Skeletal muscle tissue (tissue), 4 donors: ENCODE results near the gene FAM241A. TPM values are rescaled to one million over a fixed set of nuclear protein-coding genes. Genes with fewer than 3 reads are reported as not detected.
A peak's percentile ranks its signal among the peaks of the same experiment; 100 is the strongest.

Experiments used
- H3K27ac ChIP-seq: one replicate; pipeline ENCODE4 v1.7.0; 2013; ENCODE audit warnings: mild to moderate bottlenecking, low read depth, low read length, inconsistent platforms
- H3K27me3 ChIP-seq, 3 donors: one replicate each; pipeline ENCODE4 v1.7.0; 2013; ENCODE audit warnings: low read length in 3 of 3; ENCODE audit not compliant: control insufficient read depth in 3 of 3, insufficient read depth in 3 of 3
- H3K36me3 ChIP-seq, 3 donors: one replicate each; pipeline ENCODE4 v1.7.0; 2013; ENCODE audit warnings: low read length in 3 of 3; ENCODE audit not compliant: control insufficient read depth in 3 of 3, insufficient read depth in 3 of 3
- H3K4me1 ChIP-seq, 3 donors: one replicate each; pipeline ENCODE4 v1.7.0; 2013; ENCODE audit warnings: low read length in 3 of 3, mild to moderate bottlenecking in 3 of 3; ENCODE audit not compliant: control insufficient read depth in 3 of 3, insufficient read depth in 3 of 3
- H3K4me3 ChIP-seq, 3 donors: one replicate each; pipeline ENCODE4 v1.7.0; 2013; ENCODE audit warnings: low read length in 3 of 3
- H3K9ac ChIP-seq, 3 donors: one replicate each; pipeline ENCODE4 v1.7.0; 2013; ENCODE audit warnings: low read length in 3 of 3, mild to moderate bottlenecking in 3 of 3, moderate library complexity in 2 of 3, low read depth in 1 of 3
- H3K9me3 ChIP-seq, 3 donors: one replicate each; pipeline ENCODE4 v1.7.0; 2013; ENCODE audit warnings: low read length in 3 of 3; ENCODE audit not compliant: control insufficient read depth in 3 of 3
- total RNA-seq: library from RNA; depleted of rRNA; stranded (reverse); fragments of >200 nt; gene quantifications from one replicate; pipeline ENCODE4 v1.2.3, GENCODE V29; 2014
- donor health status: Osteomylitis.

The FAM241A gene
- total RNA-seq, 1 donor from 2014 or later, result 2.1 TPM

- no peak overlapping the region for H3K27ac ChIP-seq
- no peaks in the 10 kb centered on the region for H3K27me3 ChIP-seq
- no peaks in the 10 kb centered on the region for H3K4me1 ChIP-seq
- H3K9me3 ChIP-seq, result no peaks in the 10 kb centered on the region
- H3K9ac ChIP-seq, result no peak overlapping the region
- H3K36me3 ChIP-seq, result no peaks in the 10 kb centered on the region
- no peak overlapping the region for H3K4me3 ChIP-seq
Measured at GRCh38 chr4:112130906-112131305, 14.3 kb upstream of the FAM241A start.

DNA sequence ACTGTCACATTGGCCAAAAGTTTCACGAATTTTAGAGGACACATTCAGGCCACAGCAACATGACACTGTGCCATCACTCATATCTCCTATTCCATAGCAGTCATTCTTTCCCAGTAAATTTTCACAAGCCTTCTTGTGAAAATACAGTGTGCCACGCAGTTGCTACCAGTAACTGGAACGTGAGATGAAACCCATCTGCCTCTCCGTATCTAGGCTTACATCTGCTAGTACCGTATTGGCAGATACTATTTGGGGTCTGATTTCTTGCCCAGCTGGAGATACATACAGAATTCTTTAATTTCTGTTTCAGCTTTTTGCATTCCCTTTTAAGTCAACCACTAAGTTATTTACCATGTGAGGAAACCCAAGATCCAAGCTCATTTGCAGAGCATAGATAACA, 8.7 kb upstream of the FAM241A start:
- no peak overlapping the region for H3K27ac ChIP-seq
- peaks cover 0 to 2% (median 0%) of the 10 kb centered on the region in 3 donors for H3K4me1 ChIP-seq
- no peaks in the 10 kb centered on the region for H3K27me3 ChIP-seq
- H3K4me3 ChIP-seq, result no peak overlapping the region
- no peaks in the 10 kb centered on the region for H3K36me3 ChIP-seq
- H3K9ac ChIP-seq, result no peak overlapping the region
- no peaks in the 10 kb centered on the region for H3K9me3 ChIP-seq

DNA sequence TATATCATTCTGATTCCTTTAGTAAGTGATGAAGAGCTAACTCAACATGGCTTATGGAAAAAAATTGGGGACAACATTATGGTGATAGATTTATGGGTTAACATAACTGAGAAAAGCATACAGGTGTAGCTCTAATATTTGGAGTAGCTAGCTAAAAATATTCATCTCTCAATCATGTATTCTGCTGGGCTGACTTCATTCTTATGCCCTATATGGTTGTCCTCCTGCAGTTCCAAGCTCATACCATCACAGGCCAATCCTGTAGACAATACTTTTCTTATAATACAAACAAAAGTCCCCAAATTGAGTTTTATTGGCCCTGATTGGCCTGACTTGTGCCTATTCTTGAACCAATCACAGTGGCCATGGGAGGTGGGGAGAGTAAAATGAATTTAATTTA, 6.7 kb upstream of the FAM241A start:
- Histone ChIP-seq H3K27ac (no peak overlapping the region), H3K9me3 (no peaks in the 10 kb centered on the region), H3K27me3 (no peaks in the 10 kb centered on the region)

DNA sequence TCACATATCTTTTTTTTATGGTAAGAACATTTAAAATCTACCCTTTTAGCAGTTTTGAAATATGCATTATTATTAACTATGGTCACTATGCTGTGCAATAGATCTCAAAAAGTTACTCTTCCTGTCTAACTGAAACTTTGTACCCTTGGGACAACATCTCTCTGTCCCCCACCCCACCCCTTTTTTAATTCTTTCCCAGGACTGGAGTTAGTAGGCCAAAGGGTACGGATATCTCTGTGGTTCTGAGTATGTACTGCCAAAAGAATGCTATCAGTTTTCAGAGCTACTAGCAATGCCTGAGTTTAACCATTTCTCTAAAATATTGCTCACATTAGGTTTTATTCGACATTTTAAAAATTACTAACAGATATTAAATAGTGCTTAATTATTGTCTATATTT, 4.7 kb upstream of the FAM241A start:
- H3K9ac ChIP-seq, result no peak overlapping the region
- no peaks in the 10 kb centered on the region for H3K9me3 ChIP-seq
- no peak overlapping the region for H3K4me3 ChIP-seq
- H3K27me3 ChIP-seq, result no peaks in the 10 kb centered on the region
- no peak overlapping the region for H3K27ac ChIP-seq
- H3K36me3 ChIP-seq, result no peaks in the 10 kb centered on the region
- H3K4me1 ChIP-seq, result peaks cover 0 to 4% (median 4%) of the 10 kb centered on the region in 3 donors

More for the DNA sequence above, 6.7 kb upstream of the FAM241A start:
- Histone ChIP-seq H3K4me1 (peaks cover 0 to 4% (median 2%) of the 10 kb centered on the region in 3 donors), H3K36me3 (no peaks in the 10 kb centered on the region), H3K4me3 (no peak overlapping the region), H3K9ac (no peak overlapping the region)

- no peak overlapping the region for H3K9ac ChIP-seq
- H3K4me3 ChIP-seq, result no peak overlapping the region
Measured at GRCh38 chr4:112141366-112142138, 3.7 kb upstream of the FAM241A start.

GRCh38 chr4:112142182-112142581, 3.1 kb upstream of the FAM241A start:
- H3K4me1 ChIP-seq, result peaks cover 0 to 4% (median 4%) of the 10 kb centered on the region in 3 donors
- no peak overlapping the region for H3K27ac ChIP-seq
- no peaks in the 10 kb centered on the region for H3K36me3 ChIP-seq
- no peak overlapping the region for H3K4me3 ChIP-seq
- H3K9me3 ChIP-seq, result no peaks in the 10 kb centered on the region
- no peaks in the 10 kb centered on the region for H3K27me3 ChIP-seq
- H3K9ac ChIP-seq, result no peak overlapping the region

More at GRCh38 chr4:112141366-112142138, 3.7 kb upstream of the FAM241A start:
- H3K27me3 ChIP-seq, result no peaks in the 10 kb centered on the region
- H3K4me1 ChIP-seq, result peaks cover 0 to 4% (median 4%) of the 10 kb centered on the region in 3 donors
- H3K9me3 ChIP-seq, result no peaks in the 10 kb centered on the region
- no peaks in the 10 kb centered on the region for H3K36me3 ChIP-seq
- H3K27ac ChIP-seq, result peak overlapping the region; percentile 15

- no peak overlapping the region for H3K4me3 ChIP-seq
- H3K9ac ChIP-seq, result no peak overlapping the region
- H3K27me3 ChIP-seq, result no peaks in the 10 kb centered on the region
- H3K4me1 ChIP-seq, result peaks cover 3 to 4% (median 4%) of the 10 kb centered on the region in 3 donors
- no peak overlapping the region for H3K27ac ChIP-seq
- H3K9me3 ChIP-seq, result no peaks in the 10 kb centered on the region
- H3K36me3 ChIP-seq, result no peaks in the 10 kb centered on the region
Measured at GRCh38 chr4:112143781-112144180, 1.5 kb upstream of the FAM241A start.

DNA sequence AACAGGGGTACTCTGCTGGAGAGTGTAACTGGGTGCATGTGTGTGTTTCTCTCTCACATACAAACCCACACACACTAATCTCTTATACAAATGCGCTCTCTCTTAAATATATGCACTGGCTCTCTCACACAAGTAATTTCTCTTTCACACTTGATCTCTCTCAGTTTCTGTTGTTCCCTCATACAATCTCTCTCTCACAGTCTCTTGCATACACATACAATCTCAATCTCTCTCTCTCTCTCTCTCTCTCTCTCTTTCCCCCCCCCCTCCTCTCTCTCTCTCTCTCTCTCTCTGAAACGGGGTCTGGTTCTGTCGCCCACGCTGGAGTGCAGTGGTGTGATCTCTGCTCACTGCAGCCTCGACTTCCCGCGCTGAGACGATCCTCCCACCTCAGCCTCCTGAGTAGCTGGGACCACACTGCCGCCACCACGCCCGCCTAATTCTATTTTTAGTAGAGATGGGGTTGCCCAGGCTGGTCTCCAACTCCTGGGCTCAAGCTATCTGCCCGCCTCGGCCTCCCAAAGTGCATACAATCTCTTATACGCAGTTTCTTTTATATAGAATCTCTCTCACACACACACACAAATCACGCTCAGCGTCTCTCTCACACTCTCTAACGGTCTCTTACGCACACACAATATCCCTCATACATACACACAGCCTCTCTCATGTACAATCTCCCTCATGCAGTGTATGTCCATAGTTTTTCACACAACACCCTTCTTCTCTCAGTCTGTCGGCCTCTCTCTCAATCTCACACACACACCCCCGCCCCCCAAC, 518 bp upstream of the FAM241A start:
- H3K4me3 ChIP-seq, result peak overlapping the region; percentile 35 to 66 (median 58)
- H3K4me1 ChIP-seq, result peaks cover 3 to 4% (median 4%) of the 10 kb centered on the region in 3 donors
- H3K36me3 ChIP-seq, result no peaks in the 10 kb centered on the region
- H3K9ac ChIP-seq, result no peak overlapping the region
- H3K27ac ChIP-seq, result peak overlapping the region; percentile 76
- H3K27me3 ChIP-seq, result no peaks in the 10 kb centered on the region
- H3K9me3 ChIP-seq, result no peaks in the 10 kb centered on the region

DNA sequence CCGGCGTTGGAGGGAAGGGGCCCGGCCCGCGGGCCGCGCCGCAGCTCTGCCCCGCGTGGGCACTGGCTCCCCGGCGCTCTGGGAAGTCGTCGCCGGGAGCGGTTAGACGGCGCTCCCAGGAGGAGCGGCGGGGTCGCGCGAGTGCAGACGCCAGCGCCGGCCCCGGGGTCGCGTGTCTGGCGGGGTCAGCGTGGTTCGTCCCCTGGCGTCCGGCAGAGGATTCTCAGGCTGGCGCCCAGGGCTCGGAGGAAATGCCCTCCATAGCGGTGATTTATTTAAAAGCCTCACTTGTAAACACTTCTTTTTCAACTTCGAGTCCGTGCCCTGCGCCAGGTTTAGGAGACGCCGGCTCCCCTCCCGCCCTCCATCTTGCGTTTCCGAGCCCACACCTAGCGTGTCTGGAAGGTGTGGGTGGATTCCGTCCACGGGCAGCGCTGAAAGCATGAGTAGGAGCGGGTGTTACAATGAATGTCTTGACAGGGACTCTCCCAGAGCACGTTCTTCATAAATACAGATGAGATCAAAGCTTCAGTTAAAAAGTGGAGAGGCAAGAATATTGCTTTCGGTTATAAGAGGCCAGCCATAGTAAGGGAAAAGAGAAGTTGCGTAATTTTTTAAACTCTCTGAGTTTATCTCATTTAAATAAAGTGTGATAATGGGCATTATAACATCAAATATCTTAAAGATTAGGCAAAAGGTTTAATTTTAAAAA, 692 bp downstream of the FAM241A start:
- Histone ChIP-seq H3K4me1 (peaks cover 2 to 4% (median 3%) of the 10 kb centered on the region in 3 donors), H3K36me3 (no peaks in the 10 kb centered on the region), H3K27me3 (no peaks in the 10 kb centered on the region), H3K9me3 (no peaks in the 10 kb centered on the region), H3K9ac (peak overlapping the region; percentile 59 to 85 (median 73)), H3K27ac (peak overlapping the region; percentile 76), H3K4me3 (peak overlapping the region; percentile 75 to 91 (median 88))
